Measurements from ENCODE around the gene SHE.

- TF ChIP-seq ATF3 (IDR thresholded peaks at IDR 0.05) (no peak), ZNF274 (IDR thresholded peaks at IDR 0.05; ENCODE audit: low read depth, low read length) (no peak), EZH2 (IDR thresholded peaks at IDR 0.05) (no peak), POLR2A (IDR thresholded peaks at IDR 0.05; ENCODE audit: borderline replicate concordance, extremely low read depth, insufficient read depth, insufficient read length) (no peak)
These were observed 49.1 kb downstream of the SHE start for GRCh38 chr1:154453161-154453560.
